ENCODE results near the gene PC.

The PC gene

DNA sequence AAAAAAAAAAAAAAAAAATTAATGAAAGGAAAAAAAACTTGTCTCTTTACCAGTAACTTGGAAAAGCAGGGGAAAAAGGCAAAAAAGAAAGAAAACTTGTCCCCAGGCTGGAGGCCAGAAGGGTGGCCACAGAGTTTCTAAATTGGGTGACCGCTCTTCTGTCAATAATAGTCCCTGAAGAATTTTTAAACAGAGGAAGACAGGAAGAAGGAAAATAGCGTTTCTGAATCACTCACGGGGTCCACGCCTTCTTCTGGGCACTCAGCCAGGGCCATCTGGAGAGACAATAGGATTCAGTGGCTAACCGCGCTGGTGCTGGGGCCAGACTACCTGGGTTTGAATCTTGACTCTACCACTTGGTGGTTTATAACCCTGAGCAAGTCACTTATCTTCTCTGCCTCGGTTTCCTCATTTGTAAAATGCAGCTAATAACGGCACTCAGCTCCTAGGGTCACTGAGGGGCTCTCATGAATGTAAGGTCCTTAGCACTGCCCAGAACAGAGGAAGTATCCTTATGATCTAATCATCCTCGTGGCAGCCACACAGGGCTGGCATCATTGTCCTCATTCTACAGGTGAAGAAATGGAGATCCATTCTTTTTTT is 23.9 kb upstream of the PC start:
- TF ChIP-seq REST (IDR thresholded peaks at IDR 0.05; ENCODE audit: low read depth): no peak
- no peak for TF ChIP-seq YY1 (IDR thresholded peaks at IDR 0.05; ENCODE audit: low read depth)
- TF ChIP-seq CEBPB (IDR thresholded peaks at IDR 0.05): no peak
- 0 out of 2 replicates have a peak, but pooled peaks have one; percentile 1 for TF ChIP-seq RAD21 (IDR thresholded peaks at IDR 0.05; ENCODE audit: low read depth)
- TF ChIP-seq ZBTB7A (IDR thresholded peaks at IDR 0.05; ENCODE audit: low read depth): no peak
- TF ChIP-seq TAF1 (IDR thresholded peaks at IDR 0.05; ENCODE audit: low read depth): no peak
- no peak for TF ChIP-seq CREB1 (IDR thresholded peaks at IDR 0.05; ENCODE audit: low read depth)
- no peak for TF ChIP-seq FOXM1 (IDR thresholded peaks at IDR 0.05; ENCODE audit: borderline replicate concordance, low read depth)
- peak; percentile 37; the same call in 1 of the 2 replicates for TF ChIP-seq EP300 (IDR thresholded peaks at IDR 0.05; ENCODE audit: borderline replicate concordance)
- TF ChIP-seq EGR1 (IDR thresholded peaks at IDR 0.05): no peak
- peak; percentile 93 for TF ChIP-seq NFIC (IDR thresholded peaks at IDR 0.05)
- TF ChIP-seq, protein P1, sequence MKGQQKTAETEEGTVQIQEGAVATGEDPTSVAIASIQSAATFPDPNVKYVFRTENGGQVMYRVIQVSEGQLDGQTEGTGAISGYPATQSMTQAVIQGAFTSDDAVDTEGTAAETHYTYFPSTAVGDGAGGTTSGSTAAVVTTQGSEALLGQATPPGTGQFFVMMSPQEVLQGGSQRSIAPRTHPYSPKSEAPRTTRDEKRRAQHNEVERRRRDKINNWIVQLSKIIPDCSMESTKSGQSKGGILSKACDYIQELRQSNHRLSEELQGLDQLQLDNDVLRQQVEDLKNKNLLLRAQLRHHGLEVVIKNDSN (IDR thresholded peaks at IDR 0.05): no peak
- TF ChIP-seq TEAD4 (IDR thresholded peaks at IDR 0.05): no peak
- TF ChIP-seq TCF12 (IDR thresholded peaks at IDR 0.05; ENCODE audit: low read depth): peak; percentile 78

DNA sequence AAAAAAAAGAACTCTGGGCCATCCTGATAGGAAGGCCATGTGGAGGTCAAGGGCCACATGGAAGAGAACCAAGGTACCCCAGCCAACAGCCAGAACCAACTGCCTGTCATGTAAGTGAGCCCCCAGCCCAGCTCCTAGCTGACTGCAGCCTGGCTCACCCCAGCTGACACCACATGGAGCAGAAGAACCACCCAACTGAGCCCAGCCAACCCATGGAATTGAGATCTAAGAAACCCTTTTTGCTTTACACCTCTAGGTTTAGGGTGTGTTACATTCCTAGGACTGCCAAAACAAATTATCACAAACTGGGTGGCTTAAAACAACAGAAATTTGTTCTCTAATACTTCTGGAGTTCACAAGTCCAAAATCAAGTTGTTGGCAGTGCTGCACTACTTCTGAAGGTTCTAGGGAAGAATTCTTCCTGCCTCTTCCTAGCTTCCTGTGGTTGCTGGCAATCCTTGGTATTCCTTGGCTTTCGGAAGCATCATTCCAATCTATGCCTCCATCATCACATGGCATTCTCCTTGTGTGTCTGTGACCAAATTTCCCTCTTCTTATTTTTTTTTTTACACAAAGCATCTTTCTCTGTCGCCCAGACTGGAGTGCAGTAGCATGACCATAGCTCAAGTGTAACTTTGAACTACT is 21.3 kb upstream of the PC start:
- TF ChIP-seq NFIC (IDR thresholded peaks at IDR 0.05): no peak

DNA sequence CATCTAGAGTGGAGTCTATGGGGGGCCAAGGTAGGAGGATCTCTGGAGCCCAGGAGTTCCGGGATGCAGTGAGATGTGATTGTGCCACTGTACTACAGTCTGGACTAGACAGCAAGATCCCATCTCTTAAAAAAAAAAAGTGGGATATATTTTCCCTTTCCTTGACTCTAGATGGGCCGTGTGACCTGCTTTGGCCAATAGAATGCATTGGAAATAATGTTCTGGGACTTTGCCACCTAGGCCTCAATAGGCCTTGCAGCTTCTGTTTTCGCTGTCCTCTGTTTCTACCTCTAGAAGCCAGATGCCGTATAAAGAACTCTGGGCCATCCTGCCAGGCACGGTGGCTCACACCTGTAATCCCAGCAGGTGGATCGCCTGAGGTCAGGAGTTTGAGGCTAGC is 20.5 kb upstream of the PC start:
- TF ChIP-seq, protein P1 (IDR thresholded peaks at IDR 0.05): no peak
- TF ChIP-seq FOXM1 (IDR thresholded peaks at IDR 0.05; ENCODE audit: borderline replicate concordance, low read depth): no peak
- TF ChIP-seq TEAD4 (IDR thresholded peaks at IDR 0.05): no peak
- TF ChIP-seq EP300 (IDR thresholded peaks at IDR 0.05; ENCODE audit: borderline replicate concordance): no peak
- TF ChIP-seq CEBPB (IDR thresholded peaks at IDR 0.05): no peak
- TF ChIP-seq REST (IDR thresholded peaks at IDR 0.05; ENCODE audit: low read depth): no peak
- TF ChIP-seq MAX (IDR thresholded peaks at IDR 0.05): no peak
- no peak for TF ChIP-seq RAD21 (IDR thresholded peaks at IDR 0.05; ENCODE audit: low read depth)
- no peak for TF ChIP-seq TCF12 (IDR thresholded peaks at IDR 0.05; ENCODE audit: low read depth)
- TF ChIP-seq EGR1 (IDR thresholded peaks at IDR 0.05): no peak

DNA sequence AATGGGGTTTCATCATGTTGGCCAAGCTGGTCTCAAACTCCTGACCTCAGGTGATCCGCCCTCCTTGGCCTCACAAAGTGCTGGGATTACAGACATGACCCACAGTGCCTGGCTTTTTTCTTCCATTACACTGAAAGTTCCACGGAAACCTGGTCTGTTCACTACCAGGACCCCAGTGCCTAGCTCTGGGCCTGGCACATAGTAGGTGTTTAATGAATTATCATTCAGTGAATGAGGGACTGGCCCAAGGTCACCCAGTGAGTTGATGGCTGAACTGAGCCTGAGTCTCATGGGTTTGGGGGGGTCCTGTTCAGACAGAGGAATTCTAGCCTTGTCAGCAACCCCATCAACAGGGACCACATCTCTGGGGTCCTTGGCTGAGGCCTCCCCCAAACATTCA is 20.0 kb upstream of the PC start:
- TF ChIP-seq TCF12 (IDR thresholded peaks at IDR 0.05; ENCODE audit: low read depth) (no peak), CREB1 (IDR thresholded peaks at IDR 0.05; ENCODE audit: low read depth) (no peak), MAX (IDR thresholded peaks at IDR 0.05) (no peak), EP300 (IDR thresholded peaks at IDR 0.05; ENCODE audit: borderline replicate concordance) (no peak), NFIC (IDR thresholded peaks at IDR 0.05) (no peak)
- TF ChIP-seq, protein P1 (IDR thresholded peaks at IDR 0.05): no peak

DNA sequence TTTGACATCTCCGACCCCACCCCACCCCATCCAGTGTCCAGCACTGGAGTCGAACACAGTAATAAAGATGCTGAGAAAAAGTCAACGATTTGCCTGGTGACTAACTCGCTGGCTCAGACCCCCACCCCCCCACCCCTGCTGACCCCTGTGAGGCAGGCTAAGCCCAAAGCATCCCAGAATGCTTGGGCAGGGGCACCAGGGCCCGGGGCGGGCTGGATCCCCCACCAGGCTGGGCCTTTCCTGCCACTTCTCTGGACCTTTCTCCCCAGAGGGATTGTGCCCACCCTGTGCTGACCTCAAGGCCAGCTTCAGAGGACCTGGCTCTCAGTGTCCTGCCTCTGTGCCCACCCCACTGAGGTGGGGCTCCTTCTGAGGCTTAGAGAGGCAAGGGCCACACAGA is 18.7 kb upstream of the PC start:
- TF ChIP-seq ZBTB7A (IDR thresholded peaks at IDR 0.05; ENCODE audit: low read depth) (no peak), CREB1 (IDR thresholded peaks at IDR 0.05; ENCODE audit: low read depth) (no peak), RAD21 (IDR thresholded peaks at IDR 0.05; ENCODE audit: low read depth) (no peak), MAX (IDR thresholded peaks at IDR 0.05) (no peak), CEBPB (IDR thresholded peaks at IDR 0.05) (no peak), EGR1 (IDR thresholded peaks at IDR 0.05) (no peak), FOXM1 (IDR thresholded peaks at IDR 0.05; ENCODE audit: borderline replicate concordance, low read depth) (no peak), TEAD4 (IDR thresholded peaks at IDR 0.05) (no peak), NFIC (IDR thresholded peaks at IDR 0.05) (no peak), EP300 (IDR thresholded peaks at IDR 0.05; ENCODE audit: borderline replicate concordance) (no peak)
- TF ChIP-seq, protein P1 (IDR thresholded peaks at IDR 0.05): no peak

All from Ishikawa (cell line).